Ectodermal cell (in vitro differentiated cells): ENCODE measurements around the gene GJA8.

Experiments used
- H3K27ac ChIP-seq: 2 replicates; pipeline ENCODE4 v1.7.0; 2013; ENCODE audit warnings: mild to moderate bottlenecking, low read depth, low read length; ENCODE audit not compliant: insufficient read depth, poor library complexity, severe bottlenecking
- H3K27me3 ChIP-seq: 2 replicates; pipeline ENCODE4 v1.7.0; 2013; ENCODE audit warnings: mild to moderate bottlenecking, low read length; ENCODE audit not compliant: insufficient read depth, control insufficient read depth, poor library complexity, severe bottlenecking
- H3K36me3 ChIP-seq: one replicate; pipeline ENCODE4 v1.7.0; 2013; ENCODE audit warnings: low read length; ENCODE audit not compliant: control insufficient read depth, insufficient read depth
- H3K4me1 ChIP-seq: one replicate; pipeline ENCODE4 v1.7.0; 2013; ENCODE audit warnings: low read length; ENCODE audit not compliant: control insufficient read depth, insufficient read depth
- H3K4me3 ChIP-seq: 2 replicates; pipeline ENCODE4 v1.7.0; 2013; ENCODE audit warnings: low read depth, low read length, control low read depth; ENCODE audit not compliant: insufficient read depth
- H3K9me3 ChIP-seq: 2 replicates; pipeline ENCODE4 v1.7.0; 2013; ENCODE audit warnings: mild to moderate bottlenecking, low read length, moderate library complexity; ENCODE audit not compliant: control insufficient read depth
- WGBS, 2 experiments: methylation state at CpG; one replicate each; pipeline ENCODE4 v1.1.7; 2013; ENCODE audit warnings: missing lambda C conversion rate in 2 of 2; 5-methylcytosine and 5-hydroxymethylcytosine counted together

The GJA8 gene

GRCh38 chr1:147892216-147892615 lies 10.4 kb upstream of the GJA8 start:
- no peaks in the 10 kb centered on the region for H3K9me3 ChIP-seq
- WGBS, 2 experiments: 77 to 82% methylated on average over 5 of the region's 5 CpGs
- H3K4me1 ChIP-seq: peaks cover 5% of the 10 kb centered on the region
- H3K27ac ChIP-seq: no peak overlapping the region
- H3K27me3 ChIP-seq: no peaks in the 10 kb centered on the region
- H3K4me3 ChIP-seq: no peak overlapping the region
- no peaks in the 10 kb centered on the region for H3K36me3 ChIP-seq

- Histone ChIP-seq H3K9me3 (no peaks in the 10 kb centered on the region), H3K4me1 (peaks cover 5% of the 10 kb centered on the region), H3K4me3 (no peak overlapping the region), H3K36me3 (no peaks in the 10 kb centered on the region), H3K27ac (no peak overlapping the region), H3K27me3 (no peaks in the 10 kb centered on the region)
- 7 to 33% methylated on average over 1 of the region's 1 CpG for WGBS, 2 experiments
Measured at GRCh38 chr1:147892731-147893214, 9.8 kb upstream of the GJA8 start.

GRCh38 chr1:147895123-147895522 lies 7.5 kb upstream of the GJA8 start:
- no peak overlapping the region for H3K4me3 ChIP-seq
- 92 to 100% methylated on average over 1 to 3 of the region's 4 CpGs for WGBS, 2 experiments
- no peaks in the 10 kb centered on the region for H3K9me3 ChIP-seq
- H3K27ac ChIP-seq: no peak overlapping the region
- peaks cover 5% of the 10 kb centered on the region for H3K4me1 ChIP-seq
- no peaks in the 10 kb centered on the region for H3K27me3 ChIP-seq
- H3K36me3 ChIP-seq: no peaks in the 10 kb centered on the region

GRCh38 chr1:147897029-147897752 lies 5.4 kb upstream of the GJA8 start:
- H3K4me3 ChIP-seq: no peak overlapping the region
- no peaks in the 10 kb centered on the region for H3K36me3 ChIP-seq
- H3K27me3 ChIP-seq: no peaks in the 10 kb centered on the region
- peaks cover 4% of the 10 kb centered on the region for H3K4me1 ChIP-seq
- no peaks in the 10 kb centered on the region for H3K9me3 ChIP-seq
- no peak overlapping the region for H3K27ac ChIP-seq
- 66 to 70% methylated on average over 8 of the region's 8 CpGs for WGBS, 2 experiments

GRCh38 chr1:147897789-147898188 lies 4.8 kb upstream of the GJA8 start:
- Histone ChIP-seq H3K4me3 (no peak overlapping the region), H3K36me3 (no peaks in the 10 kb centered on the region), H3K9me3 (no peaks in the 10 kb centered on the region), H3K27me3 (no peaks in the 10 kb centered on the region), H3K4me1 (no peaks in the 10 kb centered on the region), H3K27ac (no peak overlapping the region)
- WGBS, 2 experiments: 93 to 94% methylated on average over 4 of the region's 4 CpGs

GRCh38 chr1:147904726-147905125 lies 2.1 kb downstream of the GJA8 start:
- Histone ChIP-seq H3K4me1 (no peaks in the 10 kb centered on the region), H3K27ac (no peak overlapping the region), H3K4me3 (no peak overlapping the region), H3K27me3 (no peaks in the 10 kb centered on the region), H3K36me3 (no peaks in the 10 kb centered on the region), H3K9me3 (no peaks in the 10 kb centered on the region)
- WGBS, 2 experiments: 94 to 98% methylated on average over 3 of the region's 3 CpGs

GRCh38 chr1:147907786-147908509 lies 5.4 kb downstream of the GJA8 start:
- no peak overlapping the region for H3K4me3 ChIP-seq
- no peaks in the 10 kb centered on the region for H3K9me3 ChIP-seq
- WGBS, 2 experiments: 93 to 96% methylated on average over 44 of the region's 44 CpGs
- no peaks in the 10 kb centered on the region for H3K27me3 ChIP-seq
- H3K27ac ChIP-seq: no peak overlapping the region
- H3K36me3 ChIP-seq: no peaks in the 10 kb centered on the region
- H3K4me1 ChIP-seq: no peaks in the 10 kb centered on the region

GRCh38 chr1:147912553-147912952 lies 10.0 kb downstream of the GJA8 start:
- no peaks in the 10 kb centered on the region for H3K4me1 ChIP-seq
- H3K27me3 ChIP-seq: no peaks in the 10 kb centered on the region
- H3K4me3 ChIP-seq: no peak overlapping the region
- H3K27ac ChIP-seq: no peak overlapping the region
- H3K9me3 ChIP-seq: no peaks in the 10 kb centered on the region
- 91 to 94% methylated on average over 2 of the region's 2 CpGs for WGBS, 2 experiments
- H3K36me3 ChIP-seq: no peaks in the 10 kb centered on the region

- WGBS, 2 experiments: 94 to 95% methylated on average over 6 to 7 of the region's 7 CpGs
- Histone ChIP-seq H3K4me3 (no peak overlapping the region), H3K4me1 (no peaks in the 10 kb centered on the region), H3K9me3 (no peaks in the 10 kb centered on the region), H3K27me3 (no peaks in the 10 kb centered on the region), H3K36me3 (no peaks in the 10 kb centered on the region), H3K27ac (no peak overlapping the region)
Measured at GRCh38 chr1:147913362-147913942, 10.9 kb downstream of the GJA8 start.

- Histone ChIP-seq H3K9me3 (no peaks in the 10 kb centered on the region), H3K4me3 (no peak overlapping the region), H3K36me3 (no peaks in the 10 kb centered on the region), H3K4me1 (no peaks in the 10 kb centered on the region), H3K27ac (no peak overlapping the region), H3K27me3 (no peaks in the 10 kb centered on the region)
- 90 to 93% methylated on average over 6 of the region's 6 CpGs for WGBS, 2 experiments
Measured at GRCh38 chr1:147919896-147920295, 17.3 kb downstream of the GJA8 start.
